IPS-18a (cell line): Measurements from ENCODE around the gene B3GAT3.

Source experiments
- H3K27ac ChIP-seq: one replicate; pipeline ENCODE4 v1.5.1; 2013; ENCODE audit warnings: low read length
- H3K27me3 ChIP-seq: one replicate; pipeline ENCODE4 v1.6.1; 2013; ENCODE audit warnings: mild to moderate bottlenecking, low read length; ENCODE audit not compliant: control insufficient read depth, insufficient read depth
- H3K36me3 ChIP-seq: one replicate; pipeline ENCODE4 v1.6.1; 2013; ENCODE audit warnings: low read depth, low read length; ENCODE audit not compliant: control insufficient read depth
- H3K4me1 ChIP-seq: one replicate; pipeline ENCODE4 v1.6.1; 2013; ENCODE audit warnings: low read depth, low read length; ENCODE audit not compliant: control insufficient read depth
- H3K4me3 ChIP-seq: one replicate; pipeline ENCODE4 v1.5.1; 2013; ENCODE audit warnings: low read length
- H3K9ac ChIP-seq: one replicate; pipeline ENCODE4 v1.6.1; 2013; ENCODE audit warnings: mild to moderate bottlenecking, low read length, moderate library complexity
- H3K9me3 ChIP-seq: one replicate; pipeline ENCODE4 v1.6.1; 2013; ENCODE audit warnings: low read depth, low read length; ENCODE audit not compliant: control insufficient read depth

The B3GAT3 gene

DNA sequence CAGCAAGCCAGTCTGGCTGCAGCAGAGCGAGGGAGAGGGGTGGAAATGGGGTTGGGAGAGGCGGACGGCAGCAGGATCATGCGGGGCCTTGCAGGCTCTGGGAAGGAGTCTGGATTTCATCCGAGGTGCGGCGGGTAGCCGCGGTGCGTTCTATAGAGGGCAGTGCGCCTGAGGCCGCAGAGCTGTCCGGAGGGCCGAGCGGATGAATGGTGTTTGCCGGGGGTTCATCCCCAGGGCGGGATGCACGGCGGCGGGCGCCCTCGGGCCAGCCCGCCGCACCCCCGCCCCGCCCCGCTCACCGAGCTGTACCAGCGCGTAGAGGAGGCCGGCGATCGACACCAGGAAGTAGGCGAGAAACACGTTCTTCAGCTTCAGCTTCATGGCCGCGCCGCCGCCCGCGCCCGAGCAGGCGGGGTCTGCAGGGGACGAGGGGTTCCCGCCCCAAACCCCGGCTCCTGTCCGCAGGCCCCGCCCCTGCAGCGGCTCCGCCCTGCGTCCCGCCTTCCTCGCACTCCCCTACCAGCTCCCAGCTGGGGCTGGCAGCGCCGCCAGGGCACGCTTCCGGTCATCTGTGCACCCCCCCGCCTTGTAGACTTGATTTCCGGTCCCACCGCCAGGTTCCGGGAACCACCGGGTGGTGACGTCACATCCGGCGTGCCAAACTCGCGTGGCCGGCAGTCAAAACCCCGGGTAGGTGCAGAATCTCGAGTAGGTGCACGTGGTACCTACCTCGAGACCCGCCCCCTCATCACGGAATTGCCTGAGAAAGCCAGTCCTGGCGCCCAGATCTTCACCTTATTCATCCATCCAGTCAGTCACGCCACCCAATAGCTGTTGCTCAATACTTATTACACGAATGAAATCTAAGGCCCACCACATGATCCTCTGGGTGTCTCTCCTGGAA lies at the start of gene B3GAT3:
Gene B3GAT3, minus strand, starts transcription at position 420 of the 904 bp plus-strand sequence. Its CDS starts 39 bp downstream, at position 381.
- H3K4me1 ChIP-seq = peaks cover 6% of the 10 kb centered on the region
- peak within 1 kb of the TSS; percentile 43 for H3K27ac ChIP-seq
- H3K9me3 ChIP-seq = no peaks in the 10 kb centered on the region

DNA sequence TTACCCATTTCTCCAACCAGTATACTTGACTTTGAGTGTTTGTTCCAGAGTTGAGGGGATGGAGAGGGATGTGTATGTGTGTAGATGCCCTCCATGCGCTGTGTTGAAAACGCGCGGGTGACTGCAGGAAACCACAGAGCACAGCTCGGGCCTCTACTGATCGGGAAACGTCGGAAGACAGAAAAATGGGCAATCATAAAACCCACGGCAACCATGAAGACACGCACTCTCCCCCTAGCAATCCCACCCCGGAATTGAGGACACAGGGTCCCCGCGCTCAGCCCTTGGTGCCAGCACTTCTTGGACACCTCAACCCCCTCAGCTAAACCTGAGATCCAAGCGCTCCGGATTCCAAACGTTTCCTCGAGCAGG lies 49.4 kb upstream of the B3GAT3 start:
- Histone ChIP-seq H3K9ac (peak overlapping the region; percentile 78), H3K27ac (peak overlapping the region; percentile 70), H3K36me3 (peaks cover 18% of the 10 kb centered on the region), H3K4me1 (peaks cover 13% of the 10 kb centered on the region), H3K27me3 (no peaks in the 10 kb centered on the region), H3K4me3 (peak overlapping the region; percentile 80), H3K9me3 (no peaks in the 10 kb centered on the region)

More for the DNA sequence above, at the start of gene B3GAT3:
- peak within 1 kb of the TSS; percentile 74 for H3K9ac ChIP-seq
- H3K27me3 ChIP-seq = no peaks in the 10 kb centered on the region
- peaks cover 21% of the 10 kb centered on the region for H3K36me3 ChIP-seq
- H3K4me3 ChIP-seq = peak within 1 kb of the TSS; percentile 83

DNA sequence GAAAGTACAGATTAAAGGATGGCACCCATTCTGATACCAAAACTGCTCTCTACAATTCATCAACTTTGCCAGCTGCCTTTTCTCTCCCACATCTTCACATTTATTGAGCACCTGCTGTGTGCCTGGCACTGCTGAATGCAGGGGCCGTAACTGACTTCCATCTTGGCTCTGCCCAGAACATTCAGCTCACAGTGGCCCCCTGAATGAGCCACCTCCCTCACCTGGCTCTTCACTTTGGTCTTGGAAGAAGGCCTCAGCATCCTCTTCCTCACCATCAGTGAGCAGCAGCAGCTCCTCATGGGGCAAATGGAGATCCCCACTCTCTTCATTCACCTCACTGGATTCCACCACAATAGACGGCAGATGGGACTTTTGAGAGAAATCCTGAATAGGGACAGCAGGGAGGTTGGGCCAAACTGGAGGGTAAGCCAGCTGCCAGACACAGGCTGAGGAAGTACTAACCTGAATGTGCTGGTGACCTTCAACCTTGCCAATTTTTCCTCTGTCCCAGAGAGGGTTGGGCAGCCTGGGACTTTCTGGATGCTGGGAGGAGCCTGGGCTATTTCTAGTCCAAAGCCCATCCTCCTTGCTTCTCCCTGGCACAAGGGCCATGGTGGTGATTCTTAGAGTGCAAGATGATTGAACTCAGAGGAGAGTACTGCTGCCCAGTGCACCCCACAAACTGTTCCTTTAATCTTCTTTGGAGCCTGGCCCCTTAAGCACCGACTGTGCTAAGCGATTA lies 47.8 kb upstream of the B3GAT3 start:
- Histone ChIP-seq H3K4me3 (no peak overlapping the region), H3K9ac (no peak overlapping the region), H3K27ac (no peak overlapping the region), H3K36me3 (peaks cover 14% of the 10 kb centered on the region), H3K9me3 (no peaks in the 10 kb centered on the region), H3K27me3 (no peaks in the 10 kb centered on the region), H3K4me1 (peaks cover 15% of the 10 kb centered on the region)

DNA sequence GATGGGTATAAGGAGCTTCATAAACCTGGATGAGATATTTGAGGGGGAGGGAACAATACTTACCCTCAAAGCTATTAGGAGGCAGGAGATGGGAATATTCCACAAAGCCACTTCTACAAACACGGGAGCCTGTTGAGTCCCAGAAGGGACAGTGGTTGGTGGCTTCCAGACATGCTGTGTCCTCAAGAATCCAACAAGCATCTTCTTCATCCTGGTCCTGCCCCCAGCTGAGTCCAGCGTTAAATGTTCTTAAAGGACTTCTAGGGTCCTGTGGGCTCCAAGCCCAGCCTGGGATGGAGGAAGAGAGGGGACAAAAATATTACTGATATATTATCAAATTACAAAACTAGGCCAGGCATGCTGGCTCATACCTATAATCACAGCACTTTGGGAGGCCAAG lies 45.7 kb upstream of the B3GAT3 start:
- H3K4me1 ChIP-seq = peaks cover 15% of the 10 kb centered on the region
- peaks cover 20% of the 10 kb centered on the region for H3K36me3 ChIP-seq
- no peak overlapping the region for H3K9ac ChIP-seq
- H3K27ac ChIP-seq = no peak overlapping the region
- H3K27me3 ChIP-seq = no peaks in the 10 kb centered on the region
- peak overlapping the region; percentile 97 for H3K4me3 ChIP-seq
- no peaks in the 10 kb centered on the region for H3K9me3 ChIP-seq

DNA sequence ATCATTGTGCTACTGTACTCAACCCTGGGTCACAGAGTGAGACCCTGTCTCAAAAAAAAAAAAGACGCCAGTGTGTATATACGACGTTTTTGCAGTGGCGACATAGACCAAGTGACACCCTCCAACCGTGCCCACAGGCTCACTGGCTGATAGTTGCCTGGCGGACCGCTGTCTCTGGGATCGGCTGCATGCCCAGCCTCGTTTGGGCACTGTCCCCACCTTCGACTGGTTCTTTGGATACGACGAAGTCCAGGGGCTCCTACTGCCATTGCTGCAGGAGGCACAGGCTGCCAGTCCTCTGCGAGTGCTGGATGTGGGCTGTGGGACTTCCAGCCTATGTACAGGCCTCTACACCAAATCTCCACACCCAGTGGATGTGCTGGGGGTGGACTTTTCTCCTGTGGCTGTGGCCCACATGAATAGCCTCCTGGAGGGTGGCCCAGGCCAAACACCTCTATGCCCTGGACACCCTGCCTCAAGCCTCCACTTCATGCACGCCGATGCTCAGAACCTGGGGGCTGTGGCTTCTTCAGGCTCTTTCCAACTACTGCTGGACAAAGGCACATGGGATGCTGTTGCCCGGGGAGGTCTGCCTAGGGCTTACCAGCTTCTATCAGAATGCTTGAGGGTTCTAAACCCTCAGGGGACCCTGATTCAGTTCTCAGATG lies 44.6 kb upstream of the B3GAT3 start:
- peaks cover 15% of the 10 kb centered on the region for H3K4me1 ChIP-seq
- H3K9me3 ChIP-seq = no peaks in the 10 kb centered on the region
- peaks cover 24% of the 10 kb centered on the region for H3K36me3 ChIP-seq
- peak overlapping the region; percentile 95 for H3K9ac ChIP-seq
- peak overlapping the region; percentile 68 for H3K27ac ChIP-seq
- H3K4me3 ChIP-seq = peak overlapping the region; percentile 97
- no peaks in the 10 kb centered on the region for H3K27me3 ChIP-seq

DNA sequence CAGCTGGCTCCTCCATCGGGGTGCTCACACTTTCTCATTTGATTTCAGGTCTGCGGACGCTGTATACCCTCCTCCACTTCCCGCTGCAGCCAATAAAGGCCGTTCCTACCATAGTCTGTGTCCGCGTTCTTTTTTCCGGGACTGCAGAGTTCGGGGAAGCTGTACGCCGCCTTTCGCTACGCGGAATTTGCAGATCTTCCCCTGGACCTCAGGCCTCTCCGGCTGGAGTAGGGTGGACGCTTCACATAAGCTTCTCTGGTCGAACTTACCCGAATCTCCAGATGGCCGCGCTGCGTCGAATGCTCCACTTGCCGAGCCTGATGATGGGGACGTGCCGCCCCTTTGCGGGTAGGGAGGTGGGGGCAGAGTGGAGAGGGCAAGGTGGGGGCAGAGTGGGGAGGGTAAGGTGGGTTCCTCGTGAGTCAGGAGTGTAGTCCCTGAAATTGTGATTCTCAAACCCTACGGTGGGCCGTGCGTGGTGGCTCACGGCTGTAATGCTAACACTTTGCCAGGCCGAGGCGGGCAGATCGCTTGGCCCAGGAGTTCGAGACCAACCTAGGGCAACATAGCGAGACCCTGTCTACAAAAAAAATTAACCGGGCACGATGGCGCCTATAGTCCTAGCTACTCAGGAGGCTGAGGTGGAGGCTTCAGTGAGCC lies 43.9 kb upstream of the B3GAT3 start:
- H3K9ac ChIP-seq = peak overlapping the region; percentile 95
- peak overlapping the region; percentile 68 for H3K27ac ChIP-seq
- H3K4me3 ChIP-seq = peak overlapping the region; percentile 97
- H3K9me3 ChIP-seq = no peaks in the 10 kb centered on the region
- H3K27me3 ChIP-seq = no peaks in the 10 kb centered on the region
- H3K36me3 ChIP-seq = peaks cover 24% of the 10 kb centered on the region
- H3K4me1 ChIP-seq = peaks cover 15% of the 10 kb centered on the region

DNA sequence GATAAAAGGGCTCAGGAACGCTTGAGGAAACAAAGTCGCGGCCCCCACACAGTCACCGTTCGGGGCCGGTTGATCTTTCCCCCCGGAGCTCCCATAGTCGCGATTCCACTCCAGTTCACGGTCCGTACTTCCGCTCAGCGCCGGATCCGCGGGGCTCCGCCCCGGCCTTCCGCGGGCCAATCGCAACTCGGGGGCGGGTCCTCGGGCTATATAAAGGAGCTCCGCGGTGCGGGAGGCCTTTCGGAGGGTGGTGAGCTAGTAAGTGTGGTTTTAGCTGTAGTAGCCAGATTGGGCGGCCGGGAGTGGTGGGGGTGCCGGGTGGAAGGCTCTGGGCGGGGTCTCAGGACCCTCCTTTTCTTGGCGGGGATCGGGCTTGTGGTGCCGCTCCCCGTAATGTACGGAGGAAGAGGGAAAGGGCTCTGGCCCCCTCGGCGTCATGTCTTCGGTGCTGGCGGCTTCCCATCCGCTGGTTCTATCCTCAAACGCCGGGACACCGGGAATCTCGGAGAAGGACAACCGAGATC lies 43.4 kb upstream of the B3GAT3 start, which contains the start of the genes C11orf98 and CSKMT:
Gene C11orf98, minus strand, starts transcription at position 136 of the 524 bp plus-strand sequence. Its CDS starts 41 bp downstream, at position 95.
Gene CSKMT, plus strand, starts transcription at position 238 of the 524 bp plus-strand sequence. CDS start 568 bp downstream, outside the sequence.
- Histone ChIP-seq H3K4me3 (peak within 1 kb of the TSS; percentile 97), H3K4me1 (peaks cover 15% of the 10 kb centered on the region), H3K9ac (peak within 1 kb of the TSS; percentile 95), H3K27me3 (no peaks in the 10 kb centered on the region), H3K27ac (peak within 1 kb of the TSS; percentile 68), H3K36me3 (peaks cover 24% of the 10 kb centered on the region), H3K9me3 (no peaks in the 10 kb centered on the region)

DNA sequence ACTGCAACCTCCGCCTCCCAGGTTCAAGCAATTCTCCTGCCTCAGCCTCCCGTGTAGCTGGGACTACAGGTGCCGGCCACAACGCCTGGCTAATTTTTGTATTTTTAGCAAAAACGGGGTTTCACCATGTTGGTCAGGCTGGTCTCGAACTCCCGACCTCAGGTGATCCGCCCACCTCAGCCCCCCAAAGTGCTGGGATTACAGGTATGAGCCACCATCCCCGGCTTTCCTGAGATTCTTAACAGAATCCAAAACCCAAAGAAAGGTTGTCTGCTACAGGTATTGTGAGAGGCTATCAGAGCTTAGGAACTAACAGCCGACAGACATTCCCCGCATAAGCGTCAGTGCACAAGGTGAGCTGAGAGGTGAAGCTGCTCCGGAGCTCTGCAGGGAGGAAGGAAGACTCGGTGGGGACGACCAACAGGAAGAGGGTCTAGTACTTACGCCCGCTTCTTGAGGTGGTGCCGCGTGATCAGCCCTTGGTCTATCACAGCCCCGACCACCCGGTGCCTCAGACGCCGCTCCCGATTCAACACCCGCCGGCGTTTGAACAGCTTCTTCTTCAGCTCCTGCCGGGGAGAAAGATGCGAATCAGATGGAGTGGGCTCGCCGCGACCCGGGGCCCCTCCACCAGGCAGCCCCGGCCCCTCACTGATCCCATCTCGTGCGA lies 42.8 kb upstream of the B3GAT3 start:
- H3K36me3 ChIP-seq = peaks cover 24% of the 10 kb centered on the region

DNA sequence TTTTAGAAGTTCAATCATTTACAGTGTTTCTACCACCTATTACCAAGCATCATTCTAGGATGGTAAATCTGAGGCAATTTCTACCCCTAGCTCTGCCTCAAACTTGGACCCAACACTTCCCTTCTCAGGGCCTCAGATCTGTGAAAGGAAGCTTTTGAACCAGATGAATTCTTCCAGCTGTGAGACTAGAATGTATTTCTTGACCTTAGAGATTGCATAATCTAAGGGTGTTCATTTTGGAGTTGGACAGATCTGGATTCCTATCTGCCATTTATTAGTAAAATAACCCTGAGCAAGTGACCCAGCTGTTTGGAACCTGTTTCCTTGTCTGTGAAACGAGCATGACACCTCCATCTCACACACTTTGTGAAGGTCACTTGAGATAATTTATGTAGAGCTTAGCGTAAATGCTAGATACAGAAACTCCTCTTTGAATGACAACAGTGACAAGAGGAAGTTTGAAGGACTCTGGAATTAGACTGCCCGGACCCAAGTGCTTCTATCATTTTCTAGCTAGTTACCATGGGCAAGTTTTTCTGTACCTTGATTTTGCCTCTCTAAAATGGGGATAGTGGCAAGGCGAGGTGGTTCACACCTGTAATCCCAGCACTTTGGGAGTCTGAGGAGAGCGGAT lies 35.1 kb upstream of the B3GAT3 start:
- no peak overlapping the region for H3K27ac ChIP-seq
- no peaks in the 10 kb centered on the region for H3K4me1 ChIP-seq
- no peaks in the 10 kb centered on the region for H3K27me3 ChIP-seq
- no peak overlapping the region for H3K9ac ChIP-seq
- H3K9me3 ChIP-seq = no peaks in the 10 kb centered on the region
- H3K36me3 ChIP-seq = no peaks in the 10 kb centered on the region
- no peak overlapping the region for H3K4me3 ChIP-seq

More for the DNA sequence above, 42.8 kb upstream of the B3GAT3 start:
- Histone ChIP-seq H3K4me3 (peak overlapping the region; percentile 97), H3K27me3 (no peaks in the 10 kb centered on the region), H3K9ac (peak overlapping the region; percentile 95), H3K4me1 (peaks cover 15% of the 10 kb centered on the region), H3K9me3 (no peaks in the 10 kb centered on the region), H3K27ac (peak overlapping the region; percentile 8)

DNA sequence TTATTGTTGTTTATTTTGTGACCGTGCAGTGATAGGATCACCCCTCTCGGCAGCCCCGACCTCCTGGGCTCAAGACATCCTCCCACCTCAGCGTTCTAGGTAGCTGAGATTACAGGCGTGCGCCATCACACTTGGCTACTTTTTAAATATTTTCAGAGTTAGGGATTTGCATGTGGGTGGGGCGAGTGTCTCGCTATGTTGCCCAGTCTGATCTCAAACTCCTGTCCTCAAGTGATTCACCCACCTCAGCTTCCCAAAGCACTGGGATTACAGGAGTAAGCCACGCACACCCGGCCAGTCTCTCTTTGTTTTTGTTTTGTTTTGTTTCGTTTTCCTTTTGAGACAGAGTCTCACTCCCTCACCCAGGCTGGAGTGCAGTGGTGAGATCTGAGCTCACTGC lies 32.5 kb upstream of the B3GAT3 start:
- H3K9me3 ChIP-seq = no peaks in the 10 kb centered on the region
- H3K36me3 ChIP-seq = peaks cover 5% of the 10 kb centered on the region
- no peak overlapping the region for H3K4me3 ChIP-seq
- H3K9ac ChIP-seq = no peak overlapping the region
- no peaks in the 10 kb centered on the region for H3K27me3 ChIP-seq
- no peaks in the 10 kb centered on the region for H3K4me1 ChIP-seq
- no peak overlapping the region for H3K27ac ChIP-seq
